ENCODE measurements around the gene RFPL2. TPM values are rescaled to one million over a fixed set of nuclear protein-coding genes. Genes with fewer than 3 reads are reported as not detected.
"Not testable (repeated sequence)": the region's sequence is repeated elsewhere in the genome, so short reads cannot be mapped to it uniquely, and the experiment has no call there.

The RFPL2 gene
- total RNA-seq, 1 experiment from 2014 or later = 0.45 TPM

- H3K27me3 ChIP-seq (ENCODE audit: control insufficient read depth, insufficient read depth, low read length) = no peaks in the 10 kb centered on the region
- H3K4me3 ChIP-seq (ENCODE audit: insufficient read depth, low read depth, low read length) = no peak within 1 kb of the TSS
- no peaks in the 10 kb centered on the region for H3K36me3 ChIP-seq (replicated peaks; ENCODE audit: control insufficient read depth, insufficient read depth, low read length)
- DNase-seq = peak; percentile 39
These were observed 46.0 kb downstream of the RFPL2 start, which contains the start of gene C22orf42 for GRCh38 chr22:32158712-32159533. Gene C22orf42 (minus strand): TSS chr22:32159303. CDS start chr22:32159215, 88 bp downstream.

DNA sequence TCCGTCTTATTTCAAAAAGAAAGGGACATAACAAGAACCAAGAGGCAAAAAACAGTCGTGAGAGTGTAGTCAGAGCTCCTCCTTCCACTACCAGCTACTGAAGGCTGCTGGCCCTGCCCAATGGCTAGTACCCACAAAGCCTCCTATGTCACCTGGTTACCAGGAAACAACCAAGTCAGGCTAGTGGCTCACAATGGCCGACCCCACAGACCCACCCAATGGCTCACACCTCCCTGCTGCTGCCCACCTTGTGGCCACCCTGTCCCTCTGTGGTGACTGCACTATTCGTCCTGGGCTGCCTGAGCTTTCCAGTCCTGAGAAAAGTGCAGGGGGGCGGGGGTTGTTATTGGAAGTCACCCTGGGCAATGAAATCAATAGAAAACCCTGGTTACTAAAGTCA is 47.2 kb downstream of the RFPL2 start:
- H3K36me3 ChIP-seq (replicated peaks; ENCODE audit: control insufficient read depth, insufficient read depth, low read length); DNase-seq: not testable (repeated sequence)

GRCh38 chr22:32154727-32155126 is 50.1 kb downstream of the RFPL2 start:
- DNase-seq; H3K4me3 ChIP-seq (ENCODE audit: insufficient read depth, low read depth, low read length); H3K27me3 ChIP-seq (ENCODE audit: control insufficient read depth, insufficient read depth, low read length); H3K36me3 ChIP-seq (replicated peaks; ENCODE audit: control insufficient read depth, insufficient read depth, low read length): not testable (repeated sequence)

More for the DNA sequence above, 47.2 kb downstream of the RFPL2 start:
- not testable (repeated sequence) for H3K27me3 ChIP-seq (ENCODE audit: control insufficient read depth, insufficient read depth, low read length); H3K4me3 ChIP-seq (ENCODE audit: insufficient read depth, low read depth, low read length)

DNA sequence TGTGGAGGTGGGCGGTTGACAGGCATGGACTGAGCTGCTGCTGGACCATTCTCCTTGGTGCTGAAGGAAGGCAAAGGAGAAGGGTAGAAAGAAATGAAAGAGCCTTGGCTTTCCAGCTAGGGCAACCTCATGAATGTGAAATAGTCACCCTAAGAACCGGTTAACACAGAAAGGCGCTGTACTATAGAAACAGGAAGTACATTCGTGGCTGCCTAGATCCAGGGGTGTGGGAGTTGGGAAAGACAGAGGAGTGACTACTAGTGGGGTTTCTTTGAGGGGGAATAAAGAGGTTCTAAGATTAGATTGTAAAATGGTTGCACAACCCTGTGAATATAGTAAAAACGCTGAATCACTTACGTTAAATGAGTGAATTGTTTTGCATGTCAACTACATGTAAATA is 53.2 kb downstream of the RFPL2 start:
- not testable (repeated sequence) for H3K27me3 ChIP-seq (ENCODE audit: control insufficient read depth, insufficient read depth, low read length); DNase-seq; H3K36me3 ChIP-seq (replicated peaks; ENCODE audit: control insufficient read depth, insufficient read depth, low read length); H3K4me3 ChIP-seq (ENCODE audit: insufficient read depth, low read depth, low read length)

GRCh38 chr22:32150647-32151046 is 54.2 kb downstream of the RFPL2 start:
- not testable (repeated sequence) for H3K4me3 ChIP-seq (ENCODE audit: insufficient read depth, low read depth, low read length); DNase-seq; H3K36me3 ChIP-seq (replicated peaks; ENCODE audit: control insufficient read depth, insufficient read depth, low read length); H3K27me3 ChIP-seq (ENCODE audit: control insufficient read depth, insufficient read depth, low read length)

GRCh38 chr22:32148372-32148771 is 56.5 kb downstream of the RFPL2 start:
- not testable (repeated sequence) for H3K4me3 ChIP-seq (ENCODE audit: insufficient read depth, low read depth, low read length); DNase-seq; H3K36me3 ChIP-seq (replicated peaks; ENCODE audit: control insufficient read depth, insufficient read depth, low read length); H3K27me3 ChIP-seq (ENCODE audit: control insufficient read depth, insufficient read depth, low read length)

- H3K4me3 ChIP-seq (ENCODE audit: insufficient read depth, low read depth, low read length); H3K27me3 ChIP-seq (ENCODE audit: control insufficient read depth, insufficient read depth, low read length); DNase-seq; H3K36me3 ChIP-seq (replicated peaks; ENCODE audit: control insufficient read depth, insufficient read depth, low read length): not testable (repeated sequence)
These were observed 57.7 kb downstream of the RFPL2 start for GRCh38 chr22:32147128-32147527.

DNA sequence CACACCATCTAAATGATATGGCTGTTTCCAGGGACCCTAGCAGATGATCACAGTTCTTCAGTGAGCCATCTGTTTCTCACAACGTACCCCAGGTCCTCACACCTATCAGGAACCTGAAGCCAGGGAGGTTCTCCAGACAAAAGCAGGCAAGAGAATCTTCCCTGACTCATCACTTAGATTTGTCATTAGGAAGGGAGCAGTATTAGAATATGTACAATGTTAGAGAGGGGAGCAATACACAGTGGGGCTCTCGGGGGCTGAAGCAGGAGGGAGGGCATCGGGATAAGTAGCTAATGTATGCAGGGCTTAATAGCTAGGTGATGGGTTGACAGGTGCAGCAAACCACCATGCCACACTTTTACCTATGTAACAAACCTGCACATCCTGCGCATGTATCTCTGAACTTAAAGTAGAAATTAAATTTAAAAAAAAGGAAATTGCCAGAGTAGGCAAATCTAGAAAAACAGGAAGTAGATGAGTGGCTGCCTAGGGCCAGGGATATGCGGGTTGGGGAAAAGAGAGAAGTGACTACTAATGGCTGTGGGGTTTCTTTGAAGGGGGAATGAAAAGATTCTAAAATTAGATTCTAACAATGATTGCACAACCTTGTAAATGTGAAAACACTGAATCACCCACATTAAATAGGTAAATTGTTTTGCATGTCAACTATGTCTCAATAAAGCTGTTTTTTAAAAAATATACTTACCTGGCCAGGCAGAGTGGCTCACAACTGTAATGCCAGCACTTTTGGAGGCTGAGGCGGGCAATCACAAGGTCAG is 60.2 kb downstream of the RFPL2 start:
- H3K36me3 ChIP-seq (replicated peaks; ENCODE audit: control insufficient read depth, insufficient read depth, low read length) = no peaks in the 10 kb centered on the region
- H3K27me3 ChIP-seq (ENCODE audit: control insufficient read depth, insufficient read depth, low read length) = no peaks in the 10 kb centered on the region
- H3K4me3 ChIP-seq (ENCODE audit: insufficient read depth, low read depth, low read length) = no peak overlapping the region
- DNase-seq = no peak

GRCh38 chr22:32142600-32142999 is 62.3 kb downstream of the RFPL2 start:
- Histone ChIP-seq H3K4me3 (ENCODE audit: insufficient read depth, low read depth, low read length) (no peak overlapping the region), H3K36me3 (replicated peaks; ENCODE audit: control insufficient read depth, insufficient read depth, low read length) (no peaks in the 10 kb centered on the region), H3K27me3 (ENCODE audit: control insufficient read depth, insufficient read depth, low read length) (no peaks in the 10 kb centered on the region)
- no peak for DNase-seq

- not testable (repeated sequence) for H3K36me3 ChIP-seq (replicated peaks; ENCODE audit: control insufficient read depth, insufficient read depth, low read length); H3K4me3 ChIP-seq (ENCODE audit: insufficient read depth, low read depth, low read length); H3K27me3 ChIP-seq (ENCODE audit: control insufficient read depth, insufficient read depth, low read length); DNase-seq
These were observed 64.2 kb downstream of the RFPL2 start for GRCh38 chr22:32140688-32141087.

Other genes starting within 250 kb of the RFPL2 start
- not detected in 2 replicates for gene SLC5A1, start 161.8 kb downstream of the RFPL2 start, total RNA-seq (2014; rRNA removed; shearing (Covaris generic))
- not detected in 2 replicates for gene C22orf42, start 45.8 kb downstream of the RFPL2 start, total RNA-seq (2014; rRNA removed; shearing (Covaris generic))
- not detected in 2 replicates for gene SLC5A4, start 50.3 kb upstream of the RFPL2 start, total RNA-seq (2014; rRNA removed; shearing (Covaris generic))
- gene RFPL3, start 152.8 kb upstream of the RFPL2 start, total RNA-seq (2014; rRNA removed; shearing (Covaris generic)) = not detected in 2 replicates
- 148 and 153 TPM in 2 replicates for gene RTCB, start 207.2 kb upstream of the RFPL2 start, total RNA-seq (2014; rRNA removed; shearing (Covaris generic))